Transverse colon (tissue), 4 donors: ENCODE data around the gene DLEU7. TPM values are rescaled to one million over a fixed set of nuclear protein-coding genes. Genes with fewer than 3 reads are reported as not detected.

Experiments used
- DNase-seq: peaks from one replicate; pipeline ENCODE4 v3.0.0-alpha.2; 2019
- H3K27ac ChIP-seq, 4 donors: fragments of 200-600 bp; sonication (generic); 2 replicates each; pipeline ENCODE4 v1.5.1; 2016 to 2018; ENCODE audit warnings: inconsistent platforms in 4 of 4
- H3K27me3 ChIP-seq: fragments of 200-600 bp; sonication (generic); 2 replicates; pipeline ENCODE4 v1.5.1; 2017; ENCODE audit warnings: inconsistent platforms
- H3K36me3 ChIP-seq, 4 donors: fragments of 200-600 bp; sonication (generic); 2 replicates each; pipeline ENCODE4 v1.5.1; 2017 to 2019; ENCODE audit warnings: inconsistent platforms in 4 of 4
- H3K4me1 ChIP-seq, 4 donors: fragments of 200-600 bp; sonication (generic); 2 replicates each; pipeline ENCODE4 v1.5.1; 2017 to 2020; ENCODE audit warnings: inconsistent platforms in 4 of 4
- H3K4me3 ChIP-seq, 4 donors: fragments of 200-600 bp; sonication (generic); 1 replicate in 1 of 4; 2 replicates in 3 of 4; pipeline versions ENCODE4 v1.5.1 to v1.6.1; 2017 to 2019; ENCODE audit warnings: inconsistent platforms in 4 of 4
- H3K9me3 ChIP-seq, 2 donors: fragments of 200-600 bp; sonication (generic); 2 replicates each; pipeline ENCODE4 v1.5.1; 2017 to 2019; ENCODE audit warnings: inconsistent platforms in 2 of 2
- EP300 ChIP-seq: sonication (generic); formaldehyde crosslinking; IDR thresholded peaks from one replicate; pipeline ENCODE4 v1.6.1; 2017; ENCODE audit warnings: antibody characterized with exemption, low read depth
- POLR2A ChIP-seq: fragments of 450-650 bp; IDR thresholded peaks from one replicate; pipeline ENCODE4 v1.6.1; 2016; ENCODE audit warnings: antibody characterized with exemption, mild to moderate bottlenecking, moderate library complexity
- POLR2AphosphoS5 ChIP-seq, 3 donors: sonication (generic); formaldehyde crosslinking; IDR thresholded peaks; one replicate each; pipeline ENCODE4 v1.6.1; 2016; ENCODE audit warnings: antibody characterized with exemption in 3 of 3
- WGBS, 2 donors: methylation state at CpG; one replicate each; pipeline ENCODE4 v1.1.5; 2018; ENCODE audit warnings: low coverage in 1 of 2; 5-methylcytosine and 5-hydroxymethylcytosine counted together
- in situ Hi-C, 4 donors: fragments of 200-750 bp; cut with MboI; loops; one replicate each; pipeline versions ENCODE4 v1.15.0 to v1.15.1; 2017; ENCODE audit warnings: low sequenced_read_pairs in 3 of 4, low pct_ligation_motif_present in 1 of 4, low pct_unique_long_range_greater_than_20kb in 1 of 4
- intact Hi-C: fragments of 100-400 bp; cut with DNase I; formaldehyde crosslinking; loops from one replicate; pipeline ENCODE4 v1.15.1; 2023; ENCODE audit warnings: low total_unique reads
- total RNA-seq, 4 donors: library from RNA; depleted of rRNA; stranded (reverse); fragments of >200 nt; gene quantifications; one replicate each; pipeline ENCODE4 v1.1.0, GENCODE V29; 2016
- TF ChIP-seq, protein P1 (sequence below), 5 experiments: fragments of 200-600 bp in 3 of 5; fragments of 450-650 bp in 2 of 5; sonication (generic) in 3 of 5; IDR thresholded peaks; 1 replicate in 2 of 5; 2 replicates in 3 of 5; pipeline ENCODE4 v1.5.1; 2016 to 2017; ENCODE audit warnings: antibody characterized with exemption in 5 of 5, inconsistent platforms in 3 of 5, mild to moderate bottlenecking in 2 of 5, moderate library complexity in 1 of 5

DLEU7 gene
- total RNA-seq, 4 donors from 2014 or later: 0.16 TPM; not detected in 3

GRCh38 chr13:50788551-50789210, 54.8 kb downstream of the DLEU7 start:
- no peak for TF ChIP-seq POLR2AphosphoS5 (IDR thresholded peaks at IDR 0.05)
- no peak for TF ChIP-seq EP300
- TF ChIP-seq POLR2A: no peak
- TF ChIP-seq, protein P1, sequence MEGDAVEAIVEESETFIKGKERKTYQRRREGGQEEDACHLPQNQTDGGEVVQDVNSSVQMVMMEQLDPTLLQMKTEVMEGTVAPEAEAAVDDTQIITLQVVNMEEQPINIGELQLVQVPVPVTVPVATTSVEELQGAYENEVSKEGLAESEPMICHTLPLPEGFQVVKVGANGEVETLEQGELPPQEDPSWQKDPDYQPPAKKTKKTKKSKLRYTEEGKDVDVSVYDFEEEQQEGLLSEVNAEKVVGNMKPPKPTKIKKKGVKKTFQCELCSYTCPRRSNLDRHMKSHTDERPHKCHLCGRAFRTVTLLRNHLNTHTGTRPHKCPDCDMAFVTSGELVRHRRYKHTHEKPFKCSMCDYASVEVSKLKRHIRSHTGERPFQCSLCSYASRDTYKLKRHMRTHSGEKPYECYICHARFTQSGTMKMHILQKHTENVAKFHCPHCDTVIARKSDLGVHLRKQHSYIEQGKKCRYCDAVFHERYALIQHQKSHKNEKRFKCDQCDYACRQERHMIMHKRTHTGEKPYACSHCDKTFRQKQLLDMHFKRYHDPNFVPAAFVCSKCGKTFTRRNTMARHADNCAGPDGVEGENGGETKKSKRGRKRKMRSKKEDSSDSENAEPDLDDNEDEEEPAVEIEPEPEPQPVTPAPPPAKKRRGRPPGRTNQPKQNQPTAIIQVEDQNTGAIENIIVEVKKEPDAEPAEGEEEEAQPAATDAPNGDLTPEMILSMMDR (IDR thresholded peaks at IDR 0.05): no peak
- intact Hi-C loops: no loop called here
- Histone ChIP-seq H3K27ac (no peak overlapping the region), H3K4me3 (no peak overlapping the region), H3K9me3 (no peaks in the 10 kb centered on the region), H3K27me3 (no peaks in the 10 kb centered on the region), H3K36me3 (no peaks in the 10 kb centered on the region), H3K4me1 (no peaks in the 10 kb centered on the region)
- DNase-seq: no peak
- in situ Hi-C loops: loop anchor here in 1 of 4 donors (25.0 kb wide), 1 partner anchor 801 kb away; the partner anchor contains the start of gene TRIM13
- WGBS, 2 donors: 82 to 100% methylated on average over 1 to 14 of the region's 14 CpGs

DNA sequence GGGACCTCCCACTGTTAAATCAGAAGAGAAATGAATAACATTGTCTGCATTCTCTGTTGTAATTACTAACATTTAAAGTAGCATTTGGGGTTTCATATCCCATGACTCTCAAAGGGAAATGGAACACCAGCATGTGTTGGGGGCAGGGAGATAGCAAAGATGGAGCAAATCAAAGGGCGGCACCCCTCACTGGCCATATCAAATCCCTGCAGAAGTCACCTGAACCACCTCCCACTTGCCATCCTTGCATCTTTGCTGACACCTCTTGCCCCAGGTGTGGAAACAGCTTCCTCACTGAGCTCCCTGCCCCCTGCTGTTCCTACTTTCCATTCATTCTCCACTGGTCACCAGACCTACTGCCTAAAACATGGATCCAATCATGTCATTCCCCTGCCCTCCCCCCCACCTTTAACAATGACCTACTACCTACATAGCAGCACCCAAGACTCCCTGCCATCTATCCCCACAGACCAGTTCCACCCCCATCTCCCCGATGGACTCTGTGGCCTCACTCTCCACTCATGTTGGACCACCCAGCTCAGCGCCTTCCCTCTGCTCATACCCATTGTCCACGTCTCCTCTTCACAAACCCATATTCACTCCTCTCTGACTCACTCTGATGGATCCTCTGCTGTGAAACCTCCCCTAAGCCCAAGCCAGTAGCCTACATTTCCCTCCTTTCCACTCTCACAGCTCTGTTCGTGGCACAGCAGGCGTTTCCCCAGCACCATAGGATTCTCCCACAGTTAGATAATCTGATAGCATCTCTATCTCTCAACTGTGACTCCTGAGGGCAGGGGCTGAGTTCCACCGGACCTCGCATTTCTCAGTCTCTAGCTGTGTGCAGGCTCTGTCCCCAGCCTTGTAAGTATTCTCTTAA, 55.9 kb downstream of the DLEU7 start:
- in situ Hi-C loops (loop anchor here in 1 of 4 donors (25.0 kb wide), 1 partner anchor 800 kb away; the partner anchor contains the start of gene TRIM13), intact Hi-C loops (no loop called here)
- Histone ChIP-seq H3K36me3 (no peaks in the 10 kb centered on the region), H3K27ac (no peak overlapping the region), H3K4me1 (no peaks in the 10 kb centered on the region), H3K4me3 (no peak overlapping the region), H3K27me3 (no peaks in the 10 kb centered on the region), H3K9me3 (no peaks in the 10 kb centered on the region)
- DNase-seq: no peak
- TF ChIP-seq, protein P1 (IDR thresholded peaks at IDR 0.05): no peak
- no peak for TF ChIP-seq POLR2A
- no peak for TF ChIP-seq POLR2AphosphoS5 (IDR thresholded peaks at IDR 0.05)
- no peak for TF ChIP-seq EP300
- WGBS, 2 donors: 90 to 93% methylated on average over 5 to 8 of the region's 8 CpGs

GRCh38 chr13:50783717-50784290, 59.7 kb downstream of the DLEU7 start:
- Histone ChIP-seq H3K9me3 (no peaks in the 10 kb centered on the region), H3K4me3 (no peak overlapping the region), H3K36me3 (no peaks in the 10 kb centered on the region), H3K27me3 (no peaks in the 10 kb centered on the region), H3K4me1 (no peaks in the 10 kb centered on the region), H3K27ac (no peak overlapping the region)
- no peak for TF ChIP-seq EP300
- in situ Hi-C loops (loop anchor here in 1 of 4 donors (25.0 kb wide), 1 partner anchor 797 kb away; the partner anchor contains the start of gene TRIM13), intact Hi-C loops (no loop called here)
- WGBS, 2 donors: 66 to 67% methylated on average over 2 to 6 of the region's 6 CpGs
- DNase-seq: no peak

DNA sequence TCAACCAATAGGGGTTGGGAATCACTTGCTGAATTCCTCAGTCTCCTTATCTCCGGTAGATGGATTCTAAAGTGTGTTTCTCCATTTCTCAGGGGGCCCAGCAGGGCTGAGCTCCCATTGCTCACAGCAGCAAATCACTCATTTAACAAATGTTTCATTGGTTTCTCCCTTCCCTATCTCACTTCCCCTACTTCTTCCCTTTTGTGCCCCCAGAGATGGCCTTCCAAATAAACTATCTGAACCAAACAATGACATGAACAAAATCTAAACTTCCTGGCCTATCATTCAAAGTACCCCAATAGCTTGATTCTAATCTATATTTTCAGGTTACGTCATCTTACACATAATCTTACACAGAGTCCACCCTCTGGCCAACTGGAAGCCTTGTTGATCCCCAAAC, 60.4 kb downstream of the DLEU7 start:
- Histone ChIP-seq H3K27ac (no peak overlapping the region), H3K27me3 (no peaks in the 10 kb centered on the region), H3K4me1 (no peaks in the 10 kb centered on the region), H3K9me3 (no peaks in the 10 kb centered on the region), H3K36me3 (no peaks in the 10 kb centered on the region), H3K4me3 (no peak overlapping the region)
- TF ChIP-seq, protein P1 (IDR thresholded peaks at IDR 0.05): no peak
- TF ChIP-seq POLR2AphosphoS5 (IDR thresholded peaks at IDR 0.05) (no peak), EP300 (no peak), POLR2A (no peak)
- intact Hi-C loops (no loop called here), in situ Hi-C loops (loop anchor here in 1 of 4 donors (25.0 kb wide), 1 partner anchor 796 kb away; the partner anchor contains the start of gene TRIM13)
- 87 to 91% methylated on average over 2 of the region's 2 CpGs for WGBS, 2 donors
- DNase-seq: no peak
